Measurements from ENCODE around the gene ANO5.

The ANO5 gene

GRCh38 chr11:22192642-22193347 lies at the start of gene ANO5:
Gene ANO5 (plus strand): TSS chr11:22193085. CDS start chr11:22193493, 408 bp downstream.
- DNase-seq, result peak in 11 of 14 donors; percentile 2 to 59 (median 28)

- DNase-seq, result no peak
These were observed 41.2 kb upstream of the ANO5 start for GRCh38 chr11:22151649-22152197.

- no peak for DNase-seq
These were observed 35.4 kb upstream of the ANO5 start for GRCh38 chr11:22157531-22157930.

GRCh38 chr11:22161489-22161888 lies 31.4 kb upstream of the ANO5 start:
- DNase-seq, result no peak

- no peak for DNase-seq
These were observed 30.1 kb upstream of the ANO5 start for GRCh38 chr11:22162756-22163155.

GRCh38 chr11:22163394-22163797 lies 29.5 kb upstream of the ANO5 start:
- no peak for DNase-seq

- DNase-seq, result no peak
These were observed 27.8 kb upstream of the ANO5 start for GRCh38 chr11:22165087-22165486.

- DNase-seq, result no peak
These were observed 26.9 kb upstream of the ANO5 start for GRCh38 chr11:22165759-22166513.

GRCh38 chr11:22169833-22170232 lies 23.1 kb upstream of the ANO5 start:
- DNase-seq, result no peak

- no peak for DNase-seq
These were observed 19.4 kb upstream of the ANO5 start for GRCh38 chr11:22173532-22173931.

GRCh38 chr11:22177186-22177585 lies 15.7 kb upstream of the ANO5 start:
- no peak for DNase-seq

- no peak for DNase-seq
These were observed 13.3 kb upstream of the ANO5 start for GRCh38 chr11:22179626-22180025.

- no peak for DNase-seq
These were observed 12.8 kb upstream of the ANO5 start for GRCh38 chr11:22180131-22180530.

- no peak for DNase-seq
These were observed 3.2 kb upstream of the ANO5 start for GRCh38 chr11:22189660-22190059.

- no peak for DNase-seq
These were observed 1.9 kb upstream of the ANO5 start for GRCh38 chr11:22190827-22191463.

GRCh38 chr11:22192289-22192641 lies 620 bp upstream of the ANO5 start:
- DNase-seq, result peak in 1 of 14 donors; percentile 36

- DNase-seq, result peak in 7 of 14 donors; percentile 2 to 52 (median 20)
These were observed 615 bp downstream of the ANO5 start for GRCh38 chr11:22193348-22194051.

GRCh38 chr11:22194306-22194705 lies 1.4 kb downstream of the ANO5 start:
- DNase-seq, result no peak

- DNase-seq, result no peak
These were observed 2.0 kb downstream of the ANO5 start for GRCh38 chr11:22194907-22195306.

GRCh38 chr11:22197139-22198005 lies 4.5 kb downstream of the ANO5 start:
- no peak for DNase-seq

GRCh38 chr11:22199243-22199642 lies 6.4 kb downstream of the ANO5 start:
- no peak for DNase-seq

GRCh38 chr11:22203281-22203680 lies 10.4 kb downstream of the ANO5 start:
- DNase-seq, result no peak

All from C1 segment of cervical spinal cord (tissue), 14 donors.